Stimulated activated CD8-positive, alpha-beta memory T cell treated with anti-CD3 and anti-CD28 coated beads, Interleukin-7, amount 100 ng/mL, for 1 hour (primary cell): Measurements from ENCODE around the gene KCNQ2.

Source experiments
- DNase-seq, 2 donors: peaks; one replicate each; pipeline ENCODE4 v3.0.0-alpha.2; 2020; ENCODE audit warnings: low read depth in 2 of 2

Gene KCNQ2

GRCh38 chr20:63471002-63471716 is 1.3 kb downstream of the KCNQ2 start:
- no peak for DNase-seq

- no peak for DNase-seq
Measured at GRCh38 chr20:63470410-63470809, 2.0 kb downstream of the KCNQ2 start.

- no peak for DNase-seq
Measured at GRCh38 chr20:63469713-63470101, 2.7 kb downstream of the KCNQ2 start.

GRCh38 chr20:63469019-63469712 is 3.3 kb downstream of the KCNQ2 start:
- DNase-seq = no peak

GRCh38 chr20:63468421-63468820 is 4.0 kb downstream of the KCNQ2 start:
- DNase-seq = no peak

GRCh38 chr20:63467294-63468083 is 5.0 kb downstream of the KCNQ2 start:
- no peak for DNase-seq

- no peak for DNase-seq
Measured at GRCh38 chr20:63466861-63467260, 5.6 kb downstream of the KCNQ2 start.

GRCh38 chr20:63466250-63466825 is 6.1 kb downstream of the KCNQ2 start:
- no peak for DNase-seq

GRCh38 chr20:63465380-63466249 is 6.8 kb downstream of the KCNQ2 start:
- no peak for DNase-seq

GRCh38 chr20:63464289-63464635 is 8.2 kb downstream of the KCNQ2 start:
- no peak for DNase-seq

GRCh38 chr20:63463400-63464288 is 8.8 kb downstream of the KCNQ2 start:
- DNase-seq = no peak

- no peak for DNase-seq
Measured at GRCh38 chr20:63462244-63462643, 10.2 kb downstream of the KCNQ2 start.

- no peak for DNase-seq
Measured at GRCh38 chr20:63461104-63461763, 11.2 kb downstream of the KCNQ2 start.

- no peak for DNase-seq
Measured at GRCh38 chr20:63459070-63459380, 13.4 kb downstream of the KCNQ2 start.

- DNase-seq = no peak
Measured at GRCh38 chr20:63458170-63459069, 14.0 kb downstream of the KCNQ2 start.

GRCh38 chr20:63457737-63458136 is 14.7 kb downstream of the KCNQ2 start:
- no peak for DNase-seq

GRCh38 chr20:63456429-63457284 is 15.8 kb downstream of the KCNQ2 start:
- no peak for DNase-seq

GRCh38 chr20:63455568-63455859 is 16.9 kb downstream of the KCNQ2 start:
- no peak for DNase-seq
